ENCODE data around the gene B9D1.

Gene B9D1, protein sequence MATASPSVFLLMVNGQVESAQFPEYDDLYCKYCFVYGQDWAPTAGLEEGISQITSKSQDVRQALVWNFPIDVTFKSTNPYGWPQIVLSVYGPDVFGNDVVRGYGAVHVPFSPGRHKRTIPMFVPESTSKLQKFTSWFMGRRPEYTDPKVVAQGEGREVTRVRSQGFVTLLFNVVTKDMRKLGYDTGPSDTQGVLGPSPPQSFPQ

DNA sequence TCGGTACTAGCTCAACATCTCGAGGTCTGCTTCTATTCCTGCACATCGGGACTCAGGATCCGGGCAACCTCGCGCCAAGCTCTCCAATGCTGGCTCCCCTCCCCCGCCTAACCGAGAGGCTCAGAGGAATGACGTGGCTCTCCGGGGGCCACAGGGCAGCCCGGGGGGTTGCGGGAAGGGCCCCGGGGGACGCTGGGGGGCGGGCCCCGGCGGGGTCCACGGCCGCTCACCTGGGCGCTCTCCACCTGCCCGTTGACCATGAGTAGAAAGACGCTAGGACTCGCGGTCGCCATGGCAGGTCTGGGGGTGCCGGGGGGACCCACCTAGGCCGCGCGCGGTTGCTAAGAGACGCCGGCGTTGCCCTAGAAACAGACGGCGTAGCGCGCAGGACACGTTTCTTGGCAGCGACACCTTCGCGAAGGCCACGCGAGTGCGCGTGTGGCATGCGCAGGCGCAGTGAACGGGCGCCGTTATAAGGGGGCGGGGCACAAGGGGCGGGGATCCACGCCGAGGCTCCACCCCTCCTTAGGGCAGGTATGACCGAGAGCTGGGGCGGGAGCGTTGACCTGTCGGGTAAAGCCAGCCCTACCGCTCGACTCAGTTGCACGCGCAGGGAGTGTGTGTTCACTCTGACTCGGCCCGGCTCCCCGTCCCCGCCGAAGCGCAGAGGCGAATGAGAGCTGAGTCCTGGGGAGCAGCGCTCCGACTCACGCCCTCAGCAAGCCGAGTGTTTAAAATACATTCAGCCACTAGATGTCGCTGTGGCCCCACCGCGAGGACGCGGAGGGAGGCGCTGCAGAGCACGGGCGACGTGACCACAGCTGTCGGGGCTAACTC is at the start of gene B9D1:
TSS of gene B9D1 (minus strand) at position 447 of the 837 bp plus-strand sequence. CDS start at position 293, 154 bp downstream.
- no peak for FAIRE-seq
- peak; percentile 79 for DNase-seq (ENCODE audit: low spot score)

DNA sequence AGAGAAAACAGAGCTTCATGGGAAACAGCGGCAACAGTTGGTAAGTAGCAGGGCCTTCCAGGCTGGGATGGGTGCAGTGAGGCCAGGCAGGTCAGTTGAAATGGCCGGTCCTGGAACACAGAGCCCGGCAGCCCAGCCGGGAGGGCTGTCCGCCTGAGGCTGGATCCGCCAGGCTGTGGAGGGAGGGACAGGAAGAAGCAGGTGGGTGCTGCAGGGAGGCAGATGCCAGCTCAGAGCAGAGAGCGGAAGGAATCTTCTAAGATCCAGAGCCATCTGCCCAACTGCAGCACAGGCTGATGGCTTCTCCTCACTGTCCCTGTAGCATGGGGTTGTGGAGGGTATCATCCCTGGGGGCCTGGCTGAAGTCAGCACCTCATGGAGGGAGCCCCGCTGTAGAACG is 49.1 kb upstream of the B9D1 start:
- no peak for FAIRE-seq

DNA sequence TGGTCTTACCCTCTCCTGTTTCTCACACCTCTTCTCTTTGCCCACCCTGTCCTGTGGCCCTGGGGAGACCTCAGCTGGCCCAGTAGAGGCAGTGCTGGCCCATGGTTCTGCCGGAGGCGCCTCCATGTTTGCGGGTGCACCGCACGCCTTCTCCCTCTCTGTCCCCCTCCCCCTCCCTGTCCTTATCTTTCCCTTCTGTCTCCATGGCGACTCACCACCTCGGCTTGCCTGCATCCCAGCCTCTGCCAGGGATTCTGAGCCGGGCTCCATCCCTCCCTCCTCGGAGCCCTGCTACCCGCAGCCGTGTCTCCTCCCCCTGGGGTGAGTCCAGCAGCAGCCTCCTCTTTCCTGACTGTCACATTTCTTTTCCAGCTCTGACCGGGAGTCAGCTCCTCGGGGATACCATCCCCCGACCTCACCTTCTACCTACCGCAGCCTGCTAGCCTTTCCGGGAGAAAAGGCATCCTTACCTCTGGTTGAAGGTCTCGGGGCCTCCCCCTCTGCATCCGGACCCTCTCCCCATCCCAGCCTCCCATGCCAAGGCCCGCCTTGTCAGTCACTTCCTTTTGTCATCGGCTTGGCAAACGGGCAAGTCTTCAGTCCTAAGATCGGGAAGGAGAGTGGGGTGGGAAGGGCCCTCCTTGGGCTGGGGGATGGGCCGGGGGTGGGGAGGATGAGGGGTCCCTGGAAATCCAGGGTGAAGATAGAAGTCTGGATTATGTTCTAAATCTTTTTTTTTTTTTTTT is 48.5 kb upstream of the B9D1 start, which contains the start of gene RNF112:
TSS of gene RNF112 (plus strand) at position 358 of the 746 bp plus-strand sequence. CDS start at position 535, 177 bp downstream.
- FAIRE-seq (no peak), DNase-seq (ENCODE audit: low spot score) (no peak)

More for the DNA sequence above, 49.1 kb upstream of the B9D1 start:
- no peak for DNase-seq (ENCODE audit: low spot score)

DNA sequence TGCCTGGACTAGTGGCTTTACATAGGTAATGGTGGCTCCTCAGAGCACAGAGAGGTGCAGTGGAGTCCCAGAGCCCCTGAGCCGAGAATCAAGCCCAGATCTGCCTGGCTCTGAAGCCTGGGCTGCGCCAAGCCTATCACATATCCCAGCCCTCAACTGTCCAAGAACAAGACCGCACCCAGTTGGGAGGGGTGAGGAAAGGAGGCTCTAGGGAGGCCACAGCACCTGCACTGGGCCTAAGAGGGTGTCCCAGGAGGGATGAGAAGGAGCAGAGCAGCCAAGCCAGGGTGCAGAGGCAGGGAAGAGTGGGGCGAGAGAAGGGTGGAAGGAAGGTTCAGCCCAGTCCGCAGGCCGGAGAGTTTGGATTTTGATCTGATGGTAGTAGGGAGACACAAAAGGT is 47.6 kb upstream of the B9D1 start:
- no peak for FAIRE-seq
- DNase-seq (ENCODE audit: low spot score), result no peak

DNA sequence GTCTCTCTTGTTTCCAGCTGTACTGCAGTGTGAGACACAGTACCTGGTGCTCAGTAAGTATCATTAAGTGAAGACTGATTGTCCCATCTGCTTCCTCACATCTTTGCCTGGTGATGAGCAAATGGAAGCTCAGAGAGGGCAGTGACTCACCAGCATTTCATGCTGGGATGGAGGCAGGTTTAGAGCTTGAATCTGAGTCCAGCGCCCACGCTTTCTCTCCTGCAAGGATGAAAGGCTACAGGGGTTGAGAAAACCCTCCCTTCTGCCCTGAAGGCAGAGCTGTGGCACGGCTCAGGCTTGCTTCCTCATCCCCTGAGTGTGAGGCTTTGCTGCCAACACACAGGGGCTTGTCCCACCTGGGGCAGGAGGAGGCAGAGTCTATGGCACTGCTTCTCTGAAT is 47.0 kb upstream of the B9D1 start:
- FAIRE-seq (no peak), DNase-seq (ENCODE audit: low spot score) (no peak)

DNA sequence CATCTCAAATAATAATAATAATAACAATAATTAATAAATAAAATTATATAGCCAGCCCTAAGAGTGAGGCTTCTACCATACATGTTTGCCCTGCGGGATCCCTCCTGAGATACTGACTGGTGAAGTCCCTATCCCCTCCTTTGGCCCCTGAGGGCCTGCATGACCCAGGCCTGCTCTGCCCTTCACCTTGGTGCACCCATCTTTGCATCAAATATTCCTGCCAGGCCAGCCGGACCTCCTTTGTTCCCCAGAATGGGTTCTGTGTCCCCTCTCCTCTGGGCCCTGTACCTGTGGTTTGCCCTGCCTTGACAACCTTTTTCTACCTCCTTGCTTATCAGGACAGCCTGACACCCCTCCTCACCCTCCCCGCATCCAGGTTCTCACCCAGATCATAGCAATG is 46.5 kb upstream of the B9D1 start:
- FAIRE-seq (no peak), DNase-seq (ENCODE audit: low spot score) (no peak)

DNA sequence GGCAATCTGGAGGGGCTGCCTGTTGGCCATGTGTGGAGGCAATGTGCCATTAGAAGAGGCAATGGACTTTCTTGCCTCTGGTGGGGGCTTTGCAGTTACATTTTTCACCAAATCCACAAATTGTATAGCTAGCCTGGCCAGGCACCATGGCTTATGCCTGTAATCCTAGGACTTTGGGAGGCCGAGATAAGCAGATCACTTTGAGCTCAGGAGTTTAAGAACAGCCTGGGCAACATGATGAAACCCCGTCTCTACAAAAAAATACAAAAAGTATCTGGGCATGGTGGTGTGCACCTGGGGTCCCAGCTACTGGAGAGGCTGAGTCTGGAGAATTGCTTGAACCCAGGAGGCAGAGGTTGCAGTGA is 45.8 kb upstream of the B9D1 start:
- DNase-seq (ENCODE audit: low spot score) (no peak), FAIRE-seq (no peak)

DNA sequence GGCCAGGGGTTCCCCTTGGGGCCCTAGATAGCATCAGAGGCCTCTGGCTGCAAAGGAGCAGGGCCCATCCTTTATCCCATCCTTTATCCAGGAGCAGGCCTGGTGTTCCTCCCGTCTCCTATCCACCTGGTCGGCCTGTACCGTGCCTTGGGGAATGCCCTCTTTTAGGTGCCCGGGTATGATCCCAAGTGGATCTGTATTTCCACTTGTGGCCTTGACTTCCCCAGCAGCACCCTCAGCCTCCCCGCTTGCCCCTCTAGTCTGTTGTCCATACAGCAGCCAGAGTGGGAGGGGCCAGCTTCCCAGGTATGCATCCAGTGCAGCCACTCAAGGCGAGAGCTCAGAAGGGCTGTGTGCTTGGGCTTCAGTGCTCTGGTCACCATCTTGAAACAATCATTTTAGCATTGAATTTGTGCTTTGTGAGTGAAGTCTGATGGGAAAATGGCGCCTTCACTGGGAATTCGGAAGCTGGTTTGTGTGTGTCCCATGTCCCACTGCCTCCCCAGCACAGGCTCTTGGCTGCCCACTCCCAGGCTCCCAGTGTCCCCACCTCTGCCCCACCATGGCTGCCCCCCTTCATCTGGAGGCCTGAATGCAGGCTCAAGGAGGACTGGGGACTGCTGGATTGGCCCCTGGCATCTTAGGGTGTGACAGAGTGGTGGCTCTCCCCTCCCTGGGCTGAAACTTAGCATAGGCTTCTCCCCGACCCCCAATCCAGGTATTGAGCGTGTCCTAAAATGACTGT is 45.2 kb upstream of the B9D1 start:
- FAIRE-seq (no peak), DNase-seq (ENCODE audit: low spot score) (no peak)

DNA sequence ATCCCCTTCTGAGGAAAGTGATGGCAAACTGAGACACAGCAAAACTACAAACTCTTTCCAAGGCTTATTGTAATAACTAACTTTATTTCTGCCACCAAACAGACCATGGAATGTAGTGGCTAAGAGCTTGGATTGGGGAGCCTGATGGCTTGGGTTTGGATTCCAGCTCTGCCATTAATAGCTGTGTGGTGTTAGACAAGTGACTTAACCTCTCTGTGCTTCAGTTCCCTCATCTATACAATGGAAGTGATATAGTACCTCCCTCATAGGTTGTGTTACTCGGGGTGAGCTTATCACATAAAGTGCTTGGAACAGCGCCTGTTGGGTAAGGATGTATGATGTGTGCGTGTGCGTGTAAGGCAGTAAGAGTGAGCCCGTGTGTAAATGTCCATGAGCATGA is 42.6 kb upstream of the B9D1 start:
- FAIRE-seq (no peak), DNase-seq (ENCODE audit: low spot score) (no peak)

DNA sequence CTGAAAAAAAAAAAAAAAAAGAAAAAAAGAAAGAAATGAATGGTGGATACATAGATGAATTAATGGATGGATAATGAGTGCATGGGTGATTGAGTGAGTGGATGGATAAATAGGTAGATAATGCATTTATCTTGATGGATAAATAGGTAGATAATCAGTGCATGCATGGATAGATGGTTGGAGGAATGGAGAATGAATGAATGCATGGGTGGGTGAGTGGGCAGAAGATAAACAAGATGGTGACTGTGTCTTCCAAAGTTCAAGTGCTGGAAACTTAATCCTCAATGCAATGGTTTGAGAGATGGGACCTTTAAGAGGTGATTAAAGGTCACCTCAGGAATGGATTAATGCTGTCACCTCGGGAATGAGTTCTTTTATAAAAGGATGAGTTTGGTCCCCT is 41.7 kb upstream of the B9D1 start:
- DNase-seq (ENCODE audit: low spot score) (no peak), FAIRE-seq (no peak)

DNA sequence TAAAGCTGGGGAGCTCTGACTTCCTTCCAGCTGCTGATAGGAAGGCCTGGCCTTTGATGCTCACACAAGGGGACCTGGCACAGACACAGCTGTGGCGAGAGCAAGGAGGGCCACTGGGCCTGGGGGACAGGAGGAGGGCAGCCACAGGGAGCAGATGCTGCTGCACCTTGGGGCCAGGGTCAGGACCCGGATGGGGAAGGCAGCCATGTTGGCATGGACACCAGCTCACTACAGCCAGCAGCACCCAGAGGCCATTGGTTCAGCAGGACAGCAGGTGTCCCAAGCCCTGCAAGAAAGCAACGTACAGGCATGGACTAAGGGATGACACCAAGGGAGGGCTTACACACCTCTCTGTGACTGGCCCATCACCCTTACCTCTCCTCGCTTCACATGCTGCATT is 40.5 kb upstream of the B9D1 start:
- no peak for FAIRE-seq

DNA sequence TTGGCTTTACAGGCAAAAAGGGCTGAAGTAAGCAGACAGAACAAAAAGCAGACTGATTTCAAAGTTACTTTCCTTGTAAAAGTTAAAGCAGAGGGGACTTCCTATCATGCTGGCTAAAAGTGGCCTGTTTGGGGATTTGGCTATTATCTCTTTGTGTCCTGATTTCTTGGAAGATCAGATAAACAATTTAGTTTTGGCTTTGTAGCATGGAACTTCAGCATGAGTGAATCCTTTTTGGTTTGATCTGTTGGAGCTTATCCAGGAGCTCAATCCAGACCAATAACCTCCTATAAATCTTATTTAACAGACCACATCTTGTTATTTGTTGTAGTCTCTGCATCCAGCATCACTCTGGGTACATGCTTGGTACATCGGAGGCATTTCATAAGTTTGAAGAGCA is 39.6 kb upstream of the B9D1 start:
- DNase-seq (ENCODE audit: low spot score), result no peak
- no peak for FAIRE-seq

More for the DNA sequence above, 40.5 kb upstream of the B9D1 start:
- no peak for DNase-seq (ENCODE audit: low spot score)

DNA sequence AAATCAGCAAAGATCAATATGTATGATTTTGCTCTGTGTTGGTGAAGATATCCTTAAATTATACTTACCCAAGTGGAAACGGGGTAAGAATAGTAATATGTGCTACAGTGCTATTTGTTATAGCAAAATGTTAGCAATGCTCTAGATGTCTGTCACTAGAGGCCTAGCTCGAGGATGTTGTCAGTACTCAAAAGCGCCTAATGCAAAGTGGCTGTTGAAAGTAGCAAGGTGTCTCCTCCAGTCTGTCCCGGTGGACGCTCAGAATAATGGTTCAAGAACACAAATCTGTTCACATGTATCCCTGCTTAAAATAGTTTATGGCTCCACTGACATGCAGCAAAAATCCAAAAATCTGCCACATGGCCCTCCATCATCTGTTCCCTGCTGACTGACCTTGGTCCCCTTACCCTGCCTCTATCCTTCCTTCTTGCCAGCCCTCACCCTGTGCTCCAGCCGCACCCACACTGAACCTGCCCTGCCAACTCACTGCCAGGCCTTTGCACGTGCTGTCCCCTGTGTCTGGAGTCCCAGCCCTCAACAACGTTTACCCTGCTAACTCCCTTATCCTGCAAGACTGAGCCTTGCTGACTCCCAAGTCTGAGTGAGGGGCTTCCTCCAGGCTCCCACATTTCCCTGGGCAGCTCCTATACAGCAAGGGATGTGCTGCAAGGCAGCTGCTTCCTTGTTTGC is 38.9 kb upstream of the B9D1 start:
- FAIRE-seq (no peak), DNase-seq (ENCODE audit: low spot score) (no peak)

DNA sequence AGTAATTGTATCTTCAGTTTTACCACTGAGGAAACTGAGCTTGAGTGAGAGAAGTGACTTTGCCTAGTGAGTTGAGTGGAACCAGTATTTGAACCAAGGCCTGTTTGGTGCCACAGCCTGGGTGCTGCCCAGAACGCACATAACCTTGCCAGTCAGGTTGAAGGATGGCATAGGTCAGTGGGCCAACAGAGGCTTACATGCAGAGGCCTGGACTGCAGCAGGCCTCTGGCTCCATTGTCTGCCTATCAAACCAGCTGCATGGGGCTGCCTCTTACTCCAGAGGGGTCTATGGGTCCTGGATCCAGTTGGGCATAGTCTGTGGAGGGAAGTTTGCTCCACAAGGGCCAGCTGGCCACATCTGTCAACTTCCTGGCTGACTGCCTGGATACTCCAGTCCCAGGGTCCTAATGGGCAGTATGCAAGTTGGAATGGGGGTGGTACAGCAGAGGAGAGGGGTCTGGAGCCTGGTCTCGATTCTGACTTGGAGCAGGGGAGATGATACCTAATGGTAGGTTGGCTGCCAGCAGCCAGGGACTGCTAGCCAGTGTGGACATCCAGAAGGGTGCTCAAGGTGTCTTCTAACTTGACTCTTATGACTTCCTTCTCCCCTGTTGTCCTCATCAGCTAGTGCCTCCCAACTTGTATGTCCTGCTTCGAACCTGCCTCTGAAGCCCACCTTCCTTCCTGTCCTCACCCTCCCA is 37.4 kb upstream of the B9D1 start:
- DNase-seq (ENCODE audit: low spot score), result no peak
- FAIRE-seq, result no peak

DNA sequence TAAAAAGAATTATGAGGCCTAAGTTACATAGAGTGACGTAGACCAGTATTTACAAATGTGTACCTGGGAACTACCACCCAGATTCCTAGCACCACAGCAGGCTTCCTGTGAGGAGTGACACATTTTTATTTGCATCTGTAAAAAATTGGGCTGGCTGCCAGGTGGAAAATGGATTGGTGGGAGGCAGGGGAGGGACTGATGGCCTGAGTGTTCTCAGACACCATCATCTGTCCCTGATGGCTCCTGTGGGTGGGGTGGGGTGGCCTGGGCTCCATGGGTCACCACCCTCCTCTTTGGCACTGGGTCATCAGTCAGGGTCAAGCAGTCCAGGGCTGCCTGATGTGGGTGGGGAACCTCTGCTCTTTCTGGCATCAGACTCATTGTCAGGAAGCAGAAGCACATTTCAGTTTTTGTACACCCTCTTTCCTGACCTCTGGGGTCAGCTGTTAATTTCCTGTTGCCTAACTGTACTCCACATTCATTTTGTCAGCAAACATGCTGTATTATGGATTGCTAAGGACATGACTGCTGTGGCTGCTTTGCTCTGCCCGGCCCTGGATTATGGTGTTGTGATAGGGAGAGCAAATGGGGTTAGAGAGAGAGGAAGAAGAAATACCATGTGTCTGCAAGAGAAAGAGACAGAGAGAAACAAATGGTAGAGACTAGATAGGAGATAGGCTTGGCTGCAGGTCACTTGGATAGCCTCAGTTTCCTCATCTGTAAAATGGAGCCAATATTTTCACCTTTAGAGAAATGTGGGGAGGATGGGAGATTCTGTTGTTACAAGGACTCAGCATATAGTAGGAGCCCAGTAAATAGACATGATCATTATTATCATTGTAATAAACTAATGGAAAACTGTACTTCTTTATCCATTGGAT is 36.0 kb upstream of the B9D1 start:
- DNase-seq (ENCODE audit: low spot score), result no peak
- no peak for FAIRE-seq

DNA sequence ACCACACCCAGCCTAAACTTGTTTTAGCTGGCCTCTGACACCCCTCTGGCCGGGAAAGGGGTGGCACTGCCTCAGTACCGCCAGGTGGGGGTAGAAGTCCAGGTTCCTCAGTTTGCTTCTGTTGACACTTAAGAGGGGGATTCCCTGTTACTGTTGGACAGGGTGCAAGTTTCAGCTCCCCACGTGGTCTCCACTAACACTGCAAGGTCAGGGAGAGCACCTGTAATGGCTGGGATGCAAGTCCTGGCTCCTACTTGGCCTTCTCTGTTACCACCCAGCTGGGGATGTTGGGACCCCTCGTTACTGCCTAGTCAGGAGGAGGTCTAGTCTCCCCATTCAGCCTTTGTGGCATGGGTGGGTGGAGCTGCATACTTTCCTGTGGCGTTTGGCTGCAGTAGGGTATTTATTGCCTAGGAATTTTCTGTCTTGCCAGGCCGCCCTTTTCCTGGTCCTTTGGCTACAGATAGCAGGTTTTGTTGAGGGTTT is 35.1 kb upstream of the B9D1 start:
- DNase-seq (ENCODE audit: low spot score) (no peak), FAIRE-seq (no peak)

DNA sequence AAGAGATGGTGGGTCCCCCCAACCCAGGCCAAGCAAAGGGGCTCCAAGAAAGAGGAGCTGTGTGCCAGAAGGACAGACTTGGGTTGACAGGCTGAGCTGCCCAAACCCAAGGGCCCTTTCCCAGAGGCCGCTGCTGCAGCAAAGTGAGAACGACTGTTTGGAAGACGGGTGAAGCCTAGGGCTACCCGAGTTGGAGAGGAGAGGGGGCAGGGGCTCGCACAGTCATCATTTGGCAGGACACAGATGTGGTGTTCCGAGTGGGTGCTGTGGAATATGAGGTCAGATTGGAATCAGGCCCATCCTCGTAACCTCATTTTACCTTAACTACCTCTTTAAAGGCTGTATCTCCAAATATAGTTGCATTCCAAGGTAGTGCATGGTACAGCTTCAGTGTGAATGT is 29.8 kb upstream of the B9D1 start:
- FAIRE-seq (no peak), DNase-seq (ENCODE audit: low spot score) (no peak)

DNA sequence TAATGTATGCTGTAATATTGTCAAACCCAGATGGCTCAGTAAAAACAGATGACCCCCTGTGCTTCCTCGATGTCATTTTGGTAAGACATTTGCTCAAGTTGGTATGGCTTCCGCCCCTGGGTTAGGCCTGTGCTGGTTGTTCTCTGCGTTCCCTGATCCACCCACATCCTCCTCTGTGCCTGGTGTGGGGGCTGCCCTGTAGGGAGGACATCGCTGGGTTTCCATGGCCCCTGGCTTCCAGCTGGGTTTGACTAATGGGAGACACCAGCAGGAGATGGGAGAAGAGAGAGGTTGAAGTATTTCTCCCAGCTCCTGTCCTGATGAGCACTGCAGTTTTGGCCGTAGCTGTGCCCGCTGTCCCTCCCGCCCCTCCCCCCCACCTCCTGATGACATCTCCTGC is 28.9 kb upstream of the B9D1 start:
- DNase-seq (ENCODE audit: low spot score) (no peak), FAIRE-seq (no peak)

DNA sequence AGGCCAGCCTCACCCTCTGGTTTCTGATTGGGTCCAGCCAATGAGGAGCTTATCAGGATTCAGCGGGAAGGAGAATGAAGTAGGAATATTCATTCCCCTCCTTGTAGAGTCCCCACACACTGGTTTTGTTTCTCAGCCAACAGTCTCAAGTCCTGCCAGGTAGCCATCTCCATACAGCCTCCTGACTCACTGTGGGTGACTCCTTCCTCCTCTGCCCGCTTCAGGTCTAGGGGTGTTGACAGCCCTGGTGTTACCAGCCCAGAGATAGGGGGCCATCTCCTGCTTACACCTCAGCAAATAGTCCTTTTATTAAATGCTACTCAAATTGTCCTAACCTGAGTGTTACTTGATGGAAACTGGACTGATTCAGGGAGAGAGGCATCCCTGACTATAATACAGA is 28.4 kb upstream of the B9D1 start:
- FAIRE-seq, result no peak

More for the DNA sequence above, 28.4 kb upstream of the B9D1 start:
- DNase-seq (ENCODE audit: low spot score), result no peak
